ENCODE data around the gene TYW5.

GRCh38 chr2:199950396-199950795 is 4.9 kb downstream of the TYW5 start:
- no peak for TF ChIP-seq CTCF (IDR thresholded peaks at IDR 0.05)
- TF ChIP-seq POLR2A (IDR thresholded peaks at IDR 0.05): no peak

Measured in esophagus squamous epithelium (tissue), 4 donors.